Activated B cell treated with CpG ODN at 0.5 μM for 24 hours (primary cell): ENCODE results near the gene SLAMF9. TPM values are rescaled to one million over a fixed set of nuclear protein-coding genes. Genes with fewer than 3 reads are reported as not detected.
A peak's percentile ranks its signal among the peaks of the same experiment; 100 is the strongest.

ENCODE experiments used
- ATAC-seq: fragments of 200-7000 bp; cut with Tn5 transposase; one replicate; pipeline ENCODE4 v1.10.0; 2021; ENCODE audit warnings: low read depth, mild to moderate bottlenecking, moderate library complexity
- CTCF ChIA-PET: fragments of 350-600 bp; sonication (Branson Sonifier 250); formaldehyde crosslinking; loops from one replicate; lab custom pipeline; 2021; ENCODE audit warnings: antibody characterized with exemption; lab: Charles Lee
- POLR2A ChIA-PET: fragments of 350-600 bp; sonication (Branson Sonifier 250); formaldehyde crosslinking; loops from one replicate; lab custom pipeline; 2021; ENCODE audit warnings: antibody characterized with exemption; lab: Charles Lee
- DNase-seq: peaks from one replicate; pipeline ENCODE4 v3.0.0; 2022
- H3K27ac Mint-ChIP-seq: one replicate; pipeline ENCODE4 v1.8.0; 2020; ENCODE audit warnings: mixed read lengths
- H3K27me3 Mint-ChIP-seq: one replicate; pipeline ENCODE4 v1.8.0; 2021; ENCODE audit warnings: mixed read lengths
- H3K36me3 Mint-ChIP-seq: one replicate; pipeline ENCODE4 v1.8.0; 2021; ENCODE audit warnings: low read depth, mixed read lengths
- H3K4me1 Mint-ChIP-seq: one replicate; pipeline ENCODE4 v1.8.0; 2021; ENCODE audit warnings: mixed read lengths
- H3K4me3 Mint-ChIP-seq: one replicate; pipeline ENCODE4 v1.8.0; 2020; ENCODE audit warnings: mild to moderate bottlenecking, mixed read lengths
- H3K9me3 Mint-ChIP-seq: one replicate; pipeline ENCODE4 v1.8.0; 2020; ENCODE audit warnings: mixed read lengths
- intact Hi-C: fragments of 100-400 bp; cut with micrococcal nuclease; formaldehyde crosslinking; loops from one replicate; pipeline ENCODE4 v1.15.1; 2024
- total RNA-seq: library from RNA; stranded (reverse); gene quantifications from 2 replicates; pipeline ENCODE4 v1.2.3, GENCODE V29; 2022
- TF ChIP-seq, protein P1 (sequence below): fragments of 200-600 bp; IDR thresholded peaks from one replicate; pipeline ENCODE4 v1.8.0; 2022; ENCODE audit warnings: antibody characterized with exemption, mild to moderate bottlenecking

Gene SLAMF9
- total RNA-seq, 1 donor from 2014 or later, result not detected

DNA sequence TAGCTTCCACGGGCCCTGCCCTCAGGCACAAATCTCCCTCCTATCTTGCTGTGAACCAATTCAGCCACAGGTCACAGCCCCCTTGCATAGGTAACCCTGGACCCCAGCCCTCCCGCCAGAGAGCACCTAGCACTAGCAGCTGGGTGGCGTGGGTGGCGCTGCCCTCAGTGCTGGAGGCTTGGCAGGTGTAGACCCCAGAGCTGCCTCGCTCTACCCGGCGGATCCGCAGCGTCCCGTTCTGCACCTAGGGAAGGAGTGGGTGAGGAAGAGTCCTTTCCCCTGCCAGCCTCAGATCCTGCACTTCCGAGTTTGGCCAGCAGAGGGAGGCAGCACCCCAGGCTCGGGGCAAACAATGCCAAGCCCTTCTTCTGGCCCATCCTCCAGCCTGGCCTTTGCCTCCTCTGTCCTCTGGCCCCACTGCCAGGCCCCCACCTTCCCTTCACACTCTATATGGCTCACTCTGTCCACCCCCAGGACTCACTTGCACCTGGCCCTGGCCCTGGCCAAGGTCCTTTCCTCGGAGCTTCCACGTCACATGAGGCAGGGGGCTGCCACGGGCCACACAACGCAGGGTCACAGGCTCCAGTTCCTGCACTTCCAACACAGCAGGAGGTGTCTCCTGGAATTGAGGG, 17.6 kb downstream of the SLAMF9 start:
- Mint-ChIP-seq H3K4me1 (peaks cover 47% of the 10 kb centered on the region), H3K4me3 (peak overlapping the region; percentile 25), H3K9me3 (no peaks in the 10 kb centered on the region), H3K27ac (no peak overlapping the region), H3K27me3 (peaks cover 4% of the 10 kb centered on the region), H3K36me3 (no peaks in the 10 kb centered on the region)
- TF ChIP-seq, protein P1, sequence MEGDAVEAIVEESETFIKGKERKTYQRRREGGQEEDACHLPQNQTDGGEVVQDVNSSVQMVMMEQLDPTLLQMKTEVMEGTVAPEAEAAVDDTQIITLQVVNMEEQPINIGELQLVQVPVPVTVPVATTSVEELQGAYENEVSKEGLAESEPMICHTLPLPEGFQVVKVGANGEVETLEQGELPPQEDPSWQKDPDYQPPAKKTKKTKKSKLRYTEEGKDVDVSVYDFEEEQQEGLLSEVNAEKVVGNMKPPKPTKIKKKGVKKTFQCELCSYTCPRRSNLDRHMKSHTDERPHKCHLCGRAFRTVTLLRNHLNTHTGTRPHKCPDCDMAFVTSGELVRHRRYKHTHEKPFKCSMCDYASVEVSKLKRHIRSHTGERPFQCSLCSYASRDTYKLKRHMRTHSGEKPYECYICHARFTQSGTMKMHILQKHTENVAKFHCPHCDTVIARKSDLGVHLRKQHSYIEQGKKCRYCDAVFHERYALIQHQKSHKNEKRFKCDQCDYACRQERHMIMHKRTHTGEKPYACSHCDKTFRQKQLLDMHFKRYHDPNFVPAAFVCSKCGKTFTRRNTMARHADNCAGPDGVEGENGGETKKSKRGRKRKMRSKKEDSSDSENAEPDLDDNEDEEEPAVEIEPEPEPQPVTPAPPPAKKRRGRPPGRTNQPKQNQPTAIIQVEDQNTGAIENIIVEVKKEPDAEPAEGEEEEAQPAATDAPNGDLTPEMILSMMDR, result peak; percentile 91
- DNase-seq, result peak; percentile 86
- intact Hi-C loops, result loop anchor here (1.0 to 2.0 kb wide), 5 partner anchors 16 to 440 kb away; no protein-coding TSS in a partner anchor
- CTCF ChIA-PET, result interaction anchor here (1.6 to 7.6 kb wide), 2 partner anchors 29 to 70 kb away, joined by 3 to 76 read pairs; no protein-coding TSS in a partner anchor
- ATAC-seq, result peak; percentile 89
- POLR2A ChIA-PET, result interaction anchor here (0.8 to 1.5 kb wide), 2 partner anchors 12 to 13 kb away, joined by 3 to 4 read pairs; no protein-coding TSS in a partner anchor

DNA sequence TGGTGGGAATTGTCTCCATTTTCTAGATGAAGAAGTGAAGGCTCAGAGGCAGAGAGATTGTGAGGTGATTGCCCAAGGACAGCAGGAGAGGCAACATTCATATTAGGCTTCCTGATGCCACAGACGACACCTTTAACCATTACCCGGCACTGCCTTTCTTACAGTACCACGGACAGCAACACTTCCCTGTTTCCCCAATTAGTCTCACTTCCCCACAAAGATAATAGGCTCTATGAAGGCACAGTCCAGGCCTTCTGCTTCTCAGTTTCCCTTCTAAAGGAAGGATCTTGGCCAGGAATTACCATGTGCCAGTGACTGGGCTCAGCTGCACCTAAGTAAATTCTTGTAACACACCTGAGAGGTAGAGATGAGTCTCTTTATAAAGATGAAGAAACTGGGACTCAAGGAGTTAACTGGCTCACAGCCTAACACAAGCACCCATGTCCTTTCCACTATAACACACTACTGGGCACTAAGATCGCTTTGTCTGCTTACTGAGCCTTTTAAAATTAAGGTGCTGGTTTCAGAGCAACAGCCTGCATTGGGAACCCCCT, 18.2 kb downstream of the SLAMF9 start:
- DNase-seq, result no peak
- no peak for ATAC-seq
- H3K36me3 Mint-ChIP-seq, result no peaks in the 10 kb centered on the region

DNA sequence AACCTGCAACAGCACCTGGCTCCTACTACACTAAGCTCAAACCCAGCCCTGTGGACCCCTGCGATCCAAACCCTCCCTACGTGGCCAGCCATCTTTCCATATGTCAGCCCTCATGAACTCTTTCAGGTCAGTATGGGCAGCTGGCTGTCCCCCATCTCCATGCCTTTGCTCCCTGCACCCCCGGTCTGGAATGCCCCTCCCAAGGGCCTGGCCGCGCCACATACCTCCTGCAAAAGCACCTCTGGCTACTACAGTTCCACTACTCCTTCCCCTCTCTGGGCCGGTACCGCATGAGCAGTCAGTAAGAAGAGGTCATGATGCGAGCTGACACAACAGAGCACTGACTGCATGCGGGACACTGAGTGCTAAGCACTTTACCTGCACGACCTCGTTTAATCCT, 18.7 kb downstream of the SLAMF9 start:
- Mint-ChIP-seq H3K36me3 (no peaks in the 10 kb centered on the region), H3K4me3 (no peak overlapping the region), H3K4me1 (peaks cover 46% of the 10 kb centered on the region), H3K9me3 (no peaks in the 10 kb centered on the region), H3K27ac (no peak overlapping the region), H3K27me3 (peaks cover 4% of the 10 kb centered on the region)
- no peak for DNase-seq
- ChIA-PET POLR2A (interaction anchor here (3.3 kb wide), 1 partner anchor 11 kb away, joined by 16 read pairs; the partner anchor contains the start of gene TAGLN2), CTCF (interaction anchor here (0.7 to 7.6 kb wide), 4 partner anchors 9 to 74 kb away, joined by 3 to 76 read pairs (median 4); no protein-coding TSS in a partner anchor)
- intact Hi-C loops, result no loop called here
- TF ChIP-seq, protein P1, result no peak
- ATAC-seq, result no peak

More for the DNA sequence above, 18.2 kb downstream of the SLAMF9 start:
- TF ChIP-seq, protein P1, result no peak
- POLR2A ChIA-PET, result interaction anchor here (1.5 kb wide), 1 partner anchor 13 kb away, joined by 4 read pairs; no protein-coding TSS in a partner anchor
- H3K27me3 Mint-ChIP-seq, result peaks cover 4% of the 10 kb centered on the region
- intact Hi-C loops, result loop anchor here (1.0 to 2.0 kb wide), 5 partner anchors 15 to 441 kb away; no protein-coding TSS in a partner anchor
- CTCF ChIA-PET, result interaction anchor here (0.7 to 7.6 kb wide), 4 partner anchors 10 to 74 kb away, joined by 3 to 76 read pairs (median 4); no protein-coding TSS in a partner anchor
- no peak overlapping the region for H3K27ac Mint-ChIP-seq
- no peak overlapping the region for H3K4me3 Mint-ChIP-seq
- H3K9me3 Mint-ChIP-seq, result no peaks in the 10 kb centered on the region
- peaks cover 47% of the 10 kb centered on the region for H3K4me1 Mint-ChIP-seq

DNA sequence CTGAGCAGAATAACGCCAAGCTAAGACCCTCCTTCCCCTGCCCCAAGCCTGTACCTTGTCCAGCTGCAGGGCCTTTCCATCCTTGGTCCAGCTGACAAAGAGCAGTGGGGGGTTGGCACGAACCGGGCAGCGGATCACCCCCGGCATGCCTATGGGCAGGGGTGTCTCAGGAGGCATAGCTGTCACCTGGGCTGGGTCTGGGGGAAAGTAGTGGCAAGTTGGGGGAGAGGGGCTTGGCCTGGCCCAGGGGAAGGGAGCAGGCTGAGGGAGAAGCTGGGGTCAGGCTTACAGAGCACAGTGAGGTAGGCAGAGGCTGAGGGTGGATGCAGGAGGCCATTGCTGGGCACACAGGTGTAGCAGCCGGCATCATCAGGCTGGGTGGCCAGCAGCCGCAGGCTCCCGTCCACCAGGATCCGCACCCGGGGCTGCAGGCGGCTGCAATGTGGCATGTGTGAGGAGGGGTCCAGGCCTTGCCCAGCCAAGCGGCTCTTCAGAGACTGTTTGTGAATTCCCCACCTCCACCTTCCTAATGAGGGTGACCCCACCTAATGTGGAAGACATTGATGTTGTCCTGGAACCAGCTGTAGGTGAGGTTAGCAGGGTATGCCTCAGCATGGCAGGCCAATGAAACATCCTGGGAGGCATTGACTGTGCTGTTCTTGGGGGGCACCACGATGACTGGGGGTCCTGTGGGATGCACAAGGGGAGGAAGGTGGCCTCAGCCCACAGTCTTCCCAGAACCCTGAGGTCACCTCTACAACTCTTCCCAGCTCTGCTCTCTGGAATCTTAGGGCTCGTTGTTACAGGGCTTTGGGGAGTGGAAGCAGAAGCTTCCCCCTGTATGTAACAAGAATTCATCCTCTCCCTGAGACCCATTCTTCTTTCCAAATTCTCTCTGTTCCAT, 19.6 kb downstream of the SLAMF9 start:
- Mint-ChIP-seq H3K36me3 (no peaks in the 10 kb centered on the region), H3K4me3 (no peak overlapping the region), H3K27ac (no peak overlapping the region), H3K9me3 (no peaks in the 10 kb centered on the region), H3K27me3 (peaks cover 4% of the 10 kb centered on the region), H3K4me1 (peaks cover 41% of the 10 kb centered on the region)
- DNase-seq, result no peak
- TF ChIP-seq, protein P1, result no peak
- POLR2A ChIA-PET, result interaction anchor here (3.3 kb wide), 1 partner anchor 10 kb away, joined by 16 read pairs; the partner anchor contains the start of gene TAGLN2
- ATAC-seq, result no peak
- intact Hi-C loops, result no loop called here
- CTCF ChIA-PET, result interaction anchor here (1.8 to 7.6 kb wide), 3 partner anchors 65 to 73 kb away, joined by 4 to 76 read pairs (median 7); no protein-coding TSS in a partner anchor
